Body of pancreas (tissue), 4 donors: ENCODE data around the gene EDAR. TPM values are rescaled to one million over a fixed set of nuclear protein-coding genes. Genes with fewer than 3 reads are reported as not detected.

ENCODE experiments used
- ATAC-seq: fragments of 150-250 bp; one replicate; pipeline ENCODE4 v1.9.1; 2016
- DNase-seq, 4 donors: peaks; one replicate each; pipeline ENCODE4 v3.0.0-alpha.2; 2019
- H3K27ac ChIP-seq, 4 donors: fragments of 200-600 bp; sonication (generic); 1 replicate in 3 of 4; 2 replicates in 1 of 4; pipeline versions ENCODE4 v1.5.1 to v1.6.1; 2016 to 2019; ENCODE audit warnings: mild to moderate bottlenecking in 1 of 4, mixed read lengths in 1 of 4, moderate library complexity in 1 of 4
- H3K27me3 ChIP-seq, 2 donors: fragments of 200-600 bp; sonication (generic); one replicate each; pipeline ENCODE4 v1.6.0; 2016; ENCODE audit warnings: mild to moderate bottlenecking in 1 of 2
- H3K36me3 ChIP-seq, 2 donors: fragments of 200-600 bp; sonication (generic); replicated peaks in 1 of 2; 2 replicates each; pipeline ENCODE4 v1.5.1; 2016; ENCODE audit warnings: low read depth in 2 of 2; ENCODE audit not compliant: insufficient read depth in 1 of 2
- H3K4me1 ChIP-seq: fragments of 200-600 bp; sonication (generic); one replicate; pipeline ENCODE4 v1.6.0; 2016
- H3K4me3 ChIP-seq, 2 donors: fragments of 200-600 bp; sonication (generic); 1 replicate in 1 of 2; 2 replicates in 1 of 2; pipeline ENCODE4 v1.5.1; 2016 to 2019
- H3K9me3 ChIP-seq, 3 donors: fragments of 200-600 bp; sonication (generic); 1 replicate in 2 of 3; 2 replicates in 1 of 3; pipeline ENCODE4 v1.5.1; 2016
- CTCF ChIP-seq, 7 experiments: fragments of 450-650 bp in 4 of 7; fragments of 200-600 bp in 3 of 7; sonication (generic) in 3 of 7; IDR thresholded peaks; one replicate each; pipeline ENCODE4 v1.5.1; 2016 to 2019; ENCODE audit warnings: antibody characterized with exemption in 7 of 7
- POLR2A ChIP-seq, 3 donors: fragments of 450-650 bp; IDR thresholded peaks; one replicate each; pipeline ENCODE4 v1.6.1; 2016; ENCODE audit warnings: antibody characterized with exemption in 3 of 3, mild to moderate bottlenecking in 2 of 3
- WGBS, 2 donors: methylation state at CpG; one replicate each; pipeline ENCODE4 v1.1.5; 2017; 5-methylcytosine and 5-hydroxymethylcytosine counted together
- intact Hi-C: fragments of 100-400 bp; cut with DNase I; formaldehyde crosslinking; loops from one replicate; pipeline ENCODE4 v1.15.1; 2023
- small RNA-seq: library from RNA; depleted of rRNA; stranded (forward); fragments of <200 nt; gene quantifications from one replicate; pipeline ENCODE3, GENCODE V24; 2016
- total RNA-seq, 2 donors: library from RNA; depleted of rRNA; stranded (reverse); fragments of >200 nt; gene quantifications; one replicate each; pipeline ENCODE4 v1.1.0, GENCODE V29; 2016

EDAR gene
- total RNA-seq, 2 donors from 2014 or later = not detected

GRCh38 chr2:108852375-108852774 is 136.6 kb downstream of the EDAR start:
- 92 to 93% methylated on average over 3 of the region's 3 CpGs for WGBS, 2 donors
- H3K27ac ChIP-seq = no peak overlapping the region
- no peak for ATAC-seq
- no peak for DNase-seq
- H3K36me3 ChIP-seq = no peaks in the 10 kb centered on the region
- intact Hi-C loops = no loop called here
- no peaks in the 10 kb centered on the region for H3K27me3 ChIP-seq
- TF ChIP-seq CTCF (IDR thresholded peaks at IDR 0.05) (no peak), POLR2A (IDR thresholded peaks at IDR 0.05) (no peak)
- no peaks in the 10 kb centered on the region for H3K9me3 ChIP-seq
- H3K4me3 ChIP-seq = no peak overlapping the region
- no peaks in the 10 kb centered on the region for H3K4me1 ChIP-seq

- Histone ChIP-seq H3K27me3 (no peaks in the 10 kb centered on the region), H3K9me3 (no peaks in the 10 kb centered on the region), H3K36me3 (no peaks in the 10 kb centered on the region), H3K4me1 (no peaks in the 10 kb centered on the region), H3K27ac (no peak overlapping the region), H3K4me3 (no peak overlapping the region)
- ATAC-seq (no peak), DNase-seq (no peak)
- intact Hi-C loops = no loop called here
- no peak for TF ChIP-seq POLR2A (IDR thresholded peaks at IDR 0.05)
- no peak for TF ChIP-seq CTCF (IDR thresholded peaks at IDR 0.05)
- WGBS, 2 donors = 28 to 55% methylated on average over 1 of the region's 1 CpG
These were observed 142.0 kb downstream of the EDAR start for GRCh38 chr2:108847000-108847399.

- Histone ChIP-seq H3K27me3 (no peaks in the 10 kb centered on the region), H3K36me3 (no peaks in the 10 kb centered on the region), H3K9me3 (no peaks in the 10 kb centered on the region), H3K4me1 (no peaks in the 10 kb centered on the region), H3K4me3 (no peak overlapping the region), H3K27ac (no peak overlapping the region)
- no peak for TF ChIP-seq POLR2A (IDR thresholded peaks at IDR 0.05)
- TF ChIP-seq CTCF (IDR thresholded peaks at IDR 0.05) = no peak
- no peak for DNase-seq
- no peak for ATAC-seq
- intact Hi-C loops = no loop called here
These were observed 143.1 kb downstream of the EDAR start for GRCh38 chr2:108845923-108846322.

Small RNAs within 50 kb of the gene (small RNA-seq; reads per million reads assigned to genes)
- gene AC073415.1 = not detected

Other genes starting within 250 kb of the EDAR start
- gene CCDC138, start 202.4 kb downstream of the EDAR start, total RNA-seq = 1 to 10 TPM; 3.1 to 9.6 TPM
- gene SH3RF3, start 140.0 kb upstream of the EDAR start, total RNA-seq = 1 to 10 TPM; 1.3 to 5.6 TPM